Measurements from ENCODE around the gene GNG7. TPM values are rescaled to one million over a fixed set of nuclear protein-coding genes. Genes with fewer than 3 reads are reported as not detected.
"Not testable (repeated sequence)": the region's sequence is repeated elsewhere in the genome, so short reads cannot be mapped to it uniquely, and the experiment has no call there.

GNG7 gene
- total RNA-seq, 2 donors from 2014 or later: 0.30 to 0.84 TPM

DNA sequence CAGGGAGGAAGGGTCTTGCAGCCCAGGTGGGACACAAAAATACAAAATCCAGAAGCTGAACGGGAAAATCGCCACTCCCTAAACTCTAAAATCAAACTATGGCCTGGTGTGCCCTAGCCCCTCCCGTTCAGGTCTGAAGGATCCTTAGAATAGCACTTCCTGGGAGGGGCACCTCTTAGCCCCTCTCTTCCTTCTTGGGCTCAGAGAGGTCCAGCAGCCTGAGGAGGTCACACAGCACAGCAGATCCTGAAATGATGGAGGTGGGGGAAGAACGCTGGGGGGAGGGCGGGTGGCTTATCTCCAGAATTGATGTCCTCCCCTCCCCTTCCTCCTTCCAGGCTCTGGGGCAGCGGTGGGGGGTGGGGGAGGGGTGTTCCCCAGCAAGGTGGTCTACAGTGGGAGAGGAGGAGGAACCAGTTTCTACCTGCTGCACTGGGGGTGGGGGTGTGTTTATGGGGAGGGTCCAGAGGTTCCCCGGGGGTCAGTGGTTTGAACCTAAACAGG, 16.8 kb upstream of the GNG7 start:
- peaks cover 8 to 10% of the 10 kb centered on the region in 2 donors for H3K9me3 Mint-ChIP-seq
- H3K36me3 Mint-ChIP-seq: peaks cover 0 to 12% of the 10 kb centered on the region in 2 donors
- no peak for ATAC-seq
- DNase-seq (ENCODE audit: low spot score in 2 of 2): no peak
- no peak overlapping the region for H3K27ac Mint-ChIP-seq

DNA sequence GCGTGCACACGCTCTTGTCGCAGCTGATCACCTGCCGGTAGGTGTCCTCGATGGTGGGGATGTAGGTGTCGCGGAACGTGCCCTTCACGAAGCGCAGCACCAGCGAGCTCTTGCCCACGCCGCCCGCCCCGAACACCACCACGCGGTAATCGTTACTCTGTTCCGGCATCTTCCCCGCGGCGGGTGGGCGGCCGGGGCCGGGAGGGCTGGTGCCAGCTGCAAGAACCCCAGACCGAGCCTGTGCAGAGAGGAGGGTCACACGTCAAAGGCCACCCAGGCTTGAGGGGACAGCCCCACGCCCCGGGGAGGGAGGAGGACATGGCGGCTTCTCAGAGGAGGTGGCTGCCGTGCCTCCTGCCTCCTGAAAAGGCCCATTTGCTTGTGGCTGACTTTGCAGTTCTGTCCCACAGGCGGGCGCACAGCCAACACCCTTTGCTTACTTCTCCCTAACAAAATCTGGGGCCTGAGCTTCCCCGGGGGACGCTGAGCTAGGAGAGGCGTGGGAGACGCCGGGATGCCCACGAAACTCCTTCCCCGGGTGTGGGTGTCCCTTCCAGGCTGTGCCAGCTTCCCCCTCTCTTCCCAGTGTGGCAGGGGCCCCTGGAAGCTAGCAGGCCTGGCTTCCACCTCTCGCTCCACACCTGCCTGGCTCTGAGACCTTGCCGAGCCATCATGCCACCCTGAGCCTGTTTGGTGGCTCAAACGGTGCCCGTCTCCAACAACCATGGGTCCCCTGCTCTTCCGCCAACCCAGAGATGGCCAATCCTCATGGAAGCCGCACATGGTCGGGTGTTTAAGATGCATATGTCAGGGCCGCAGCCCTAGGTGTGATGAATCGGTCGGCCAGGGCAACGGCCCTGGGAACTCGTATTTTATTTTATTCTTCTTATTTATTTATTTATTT, 15.4 kb upstream of the GNG7 start:
- DNase-seq (ENCODE audit: low spot score in 2 of 2): no peak
- Mint-ChIP-seq H3K36me3 (peaks cover 0 to 12% of the 10 kb centered on the region in 2 donors), H3K27ac (no peak overlapping the region), H3K9me3 (peaks cover 8 to 10% of the 10 kb centered on the region in 2 donors)
- no peak for ATAC-seq

DNA sequence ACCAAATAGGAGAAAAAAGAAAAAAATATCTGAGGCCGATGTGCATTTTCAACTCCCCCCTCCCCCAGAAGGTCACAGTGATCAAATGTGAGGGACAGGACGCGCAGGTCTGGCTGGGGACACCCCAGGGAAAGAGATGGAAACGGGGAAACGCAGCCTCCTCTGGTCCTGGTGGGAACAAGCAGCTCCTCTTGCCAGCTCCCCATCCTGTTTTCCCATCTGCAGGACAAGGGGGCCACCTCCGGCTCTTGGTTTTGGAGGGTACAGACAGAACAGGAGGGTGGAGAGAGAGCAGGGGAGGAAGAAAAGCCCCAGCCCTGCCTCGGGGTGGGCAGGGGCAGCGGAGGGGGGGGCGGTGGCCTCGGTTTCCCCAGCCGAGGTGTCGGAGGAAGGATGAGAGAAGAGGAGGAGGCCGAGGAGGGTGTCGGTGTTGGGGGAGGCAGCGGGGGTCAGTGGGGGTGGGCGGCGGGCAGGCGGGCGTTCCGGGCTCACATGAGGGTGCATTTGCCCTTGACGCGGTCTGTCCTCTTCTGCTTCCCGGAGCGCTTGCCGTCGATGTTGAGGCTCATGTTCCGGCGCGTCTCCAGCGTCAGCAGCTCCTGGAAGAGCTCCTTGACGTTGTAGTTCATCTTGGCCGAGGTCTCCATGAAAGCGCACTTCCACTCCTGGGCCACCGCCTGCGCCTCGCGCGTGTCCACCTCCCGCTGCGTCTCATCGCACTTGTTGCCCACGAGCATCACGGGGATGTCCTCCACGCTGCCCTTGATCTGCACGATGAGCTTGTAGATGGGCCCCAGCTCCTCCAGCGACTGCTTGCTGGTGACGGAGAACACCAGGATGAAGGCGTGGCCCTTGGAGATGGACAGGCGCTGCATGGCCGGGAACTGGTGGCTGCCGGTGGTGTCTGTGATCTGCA, 14.5 kb upstream of the GNG7 start:
- no peak for ATAC-seq
- Mint-ChIP-seq H3K36me3 (peaks cover 0 to 12% of the 10 kb centered on the region in 2 donors), H3K9me3 (peaks cover 8 to 10% of the 10 kb centered on the region in 2 donors), H3K27ac (no peak overlapping the region)
- no peak for DNase-seq (ENCODE audit: low spot score in 2 of 2)

DNA sequence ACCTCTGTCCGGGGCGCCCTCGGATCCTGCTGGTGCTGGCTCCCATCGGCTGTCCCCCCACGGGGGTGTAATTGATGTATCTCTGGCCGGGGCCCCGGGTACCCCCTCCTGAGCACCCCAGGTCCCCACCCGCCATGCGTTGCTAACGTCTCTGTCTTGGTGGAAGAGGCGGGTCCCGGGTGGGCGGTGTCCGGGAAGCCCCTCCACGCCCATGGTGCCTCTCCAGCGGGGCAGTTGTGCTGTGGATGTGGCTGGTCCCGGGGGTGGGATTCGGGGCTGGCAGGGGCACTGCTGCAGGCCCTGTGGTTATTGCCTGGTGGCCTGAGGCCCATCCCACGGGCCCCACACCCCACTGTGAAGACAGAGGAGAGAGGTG, 13.8 kb upstream of the GNG7 start:
- H3K27ac Mint-ChIP-seq: no peak overlapping the region
- no peak for ATAC-seq
- H3K36me3 Mint-ChIP-seq: peaks cover 0 to 12% of the 10 kb centered on the region in 2 donors
- peaks cover 8 to 10% of the 10 kb centered on the region in 2 donors for H3K9me3 Mint-ChIP-seq
- no peak for DNase-seq (ENCODE audit: low spot score in 2 of 2)

DNA sequence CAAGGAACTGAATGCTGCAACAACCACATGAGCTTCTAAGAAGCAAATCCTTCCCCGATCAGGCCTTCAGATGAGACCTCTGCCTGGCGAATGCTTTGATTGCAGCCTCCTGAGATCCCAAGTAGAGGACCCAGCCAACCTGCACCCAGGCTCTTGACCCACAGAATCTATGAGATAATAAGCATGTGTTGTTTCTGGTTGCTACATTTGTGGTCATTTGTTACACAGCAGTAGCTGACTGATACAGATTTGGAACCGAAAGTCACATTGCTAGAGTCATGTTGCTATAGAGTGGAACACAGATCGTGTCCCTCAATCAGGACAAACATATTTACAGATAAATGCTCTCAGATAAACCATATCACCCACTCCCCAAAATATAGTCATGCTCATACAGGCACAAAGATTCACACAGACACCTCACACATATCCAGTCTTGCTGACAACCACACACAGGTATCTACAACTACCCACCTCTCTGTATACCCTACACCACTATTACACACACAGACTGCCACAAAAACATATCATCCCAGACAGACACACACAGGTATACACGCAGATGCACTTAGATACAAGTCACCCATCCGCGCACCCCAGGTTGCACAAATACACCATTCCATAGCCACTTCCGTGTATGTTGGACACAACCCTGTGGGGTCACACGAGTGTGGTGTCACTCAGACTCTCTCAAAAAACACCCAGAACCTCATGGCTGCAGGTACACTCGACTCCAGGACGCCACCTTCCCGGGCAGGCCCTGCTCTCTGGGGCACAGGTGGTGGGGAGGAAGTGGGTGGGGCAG, 13.2 kb upstream of the GNG7 start:
- no peak for ATAC-seq
- peaks cover 8 to 10% of the 10 kb centered on the region in 2 donors for H3K9me3 Mint-ChIP-seq
- DNase-seq (ENCODE audit: low spot score in 2 of 2): no peak

DNA sequence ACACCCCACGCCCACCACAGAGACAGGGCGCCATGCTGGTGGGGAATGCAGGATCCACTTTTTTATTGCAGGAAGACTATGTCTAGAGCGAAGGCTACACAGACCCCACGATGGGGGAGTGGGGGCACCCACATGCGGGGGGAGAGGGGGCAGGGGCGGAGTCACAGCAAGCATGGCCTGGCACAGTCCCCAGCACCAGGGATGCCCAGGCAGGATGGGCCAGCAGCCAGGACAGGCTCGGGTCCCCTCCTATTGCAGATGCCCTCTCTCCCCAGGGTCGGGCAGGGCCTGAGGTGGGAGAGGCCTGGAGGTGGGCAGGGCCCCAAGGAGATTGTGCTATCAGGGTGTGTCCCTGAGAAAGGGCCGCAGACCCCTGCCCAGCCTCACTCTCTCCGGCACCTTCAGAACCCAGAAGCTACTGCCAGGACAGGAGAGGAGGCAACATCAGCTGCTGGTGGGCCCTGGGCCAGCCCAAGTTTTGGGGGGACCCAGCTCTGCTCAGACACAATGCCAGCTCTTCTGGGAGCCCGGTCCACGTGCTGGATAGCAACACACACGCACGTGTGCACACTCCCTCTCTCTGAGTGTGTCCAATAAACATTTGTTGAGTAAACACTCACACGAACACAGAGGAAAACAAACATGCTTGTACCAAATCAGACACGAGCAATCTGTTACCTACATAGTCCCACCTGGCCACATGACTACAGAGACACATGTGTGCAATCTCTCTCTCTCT, 12.2 kb upstream of the GNG7 start:
- peaks cover 8 to 10% of the 10 kb centered on the region in 2 donors for H3K9me3 Mint-ChIP-seq
- ATAC-seq (no peak), DNase-seq (ENCODE audit: low spot score in 2 of 2) (no peak)
- peaks cover 0 to 12% of the 10 kb centered on the region in 2 donors for H3K36me3 Mint-ChIP-seq
- H3K27ac Mint-ChIP-seq: no peak overlapping the region

More for the DNA sequence above, 13.2 kb upstream of the GNG7 start:
- H3K36me3 Mint-ChIP-seq: peaks cover 0 to 12% of the 10 kb centered on the region in 2 donors
- H3K27ac Mint-ChIP-seq: no peak overlapping the region

DNA sequence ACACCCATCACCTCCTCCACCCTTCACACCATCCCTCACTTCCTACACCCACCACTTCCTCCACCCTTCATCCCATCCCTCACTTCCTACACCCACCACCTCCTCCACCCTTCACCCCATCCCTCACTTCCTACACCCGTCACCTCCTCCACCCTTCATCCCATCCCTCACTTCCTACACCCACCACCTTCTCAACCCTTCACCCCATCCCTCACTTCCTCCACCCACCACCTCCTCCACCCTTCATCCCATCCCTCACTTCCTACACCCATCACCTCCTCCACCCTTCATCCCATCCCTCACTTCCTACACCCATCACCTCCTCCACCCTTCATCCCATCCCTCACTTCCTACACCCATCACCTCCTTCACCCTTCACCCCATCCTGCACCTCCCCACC, 11.6 kb upstream of the GNG7 start:
- not testable (repeated sequence) for H3K27ac Mint-ChIP-seq; ATAC-seq; H3K9me3 Mint-ChIP-seq; DNase-seq (ENCODE audit: low spot score in 2 of 2)
- peaks cover 0 to 12% of the 10 kb centered on the region in 2 donors for H3K36me3 Mint-ChIP-seq

DNA sequence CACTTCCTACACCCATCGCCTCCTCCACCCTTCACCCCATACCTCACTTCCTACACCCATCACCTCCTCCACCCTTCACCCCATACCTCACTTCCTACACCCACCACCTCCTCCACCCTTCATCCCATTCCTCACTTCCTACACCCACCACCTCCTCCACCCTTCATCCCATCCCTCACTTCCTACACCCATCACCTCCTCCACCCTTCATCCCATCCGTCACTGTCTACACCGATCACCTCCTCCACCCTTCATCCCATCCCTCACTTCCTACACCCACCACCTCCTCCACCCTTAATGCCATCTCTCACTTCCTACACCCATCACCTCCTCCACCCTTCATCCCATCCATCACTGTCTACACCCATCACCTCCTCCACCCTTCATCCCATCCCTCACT, 10.7 kb upstream of the GNG7 start:
- not testable (repeated sequence) for H3K9me3 Mint-ChIP-seq; H3K27ac Mint-ChIP-seq; DNase-seq (ENCODE audit: low spot score in 2 of 2); ATAC-seq
- peaks cover 0 to 12% of the 10 kb centered on the region in 2 donors for H3K36me3 Mint-ChIP-seq

DNA sequence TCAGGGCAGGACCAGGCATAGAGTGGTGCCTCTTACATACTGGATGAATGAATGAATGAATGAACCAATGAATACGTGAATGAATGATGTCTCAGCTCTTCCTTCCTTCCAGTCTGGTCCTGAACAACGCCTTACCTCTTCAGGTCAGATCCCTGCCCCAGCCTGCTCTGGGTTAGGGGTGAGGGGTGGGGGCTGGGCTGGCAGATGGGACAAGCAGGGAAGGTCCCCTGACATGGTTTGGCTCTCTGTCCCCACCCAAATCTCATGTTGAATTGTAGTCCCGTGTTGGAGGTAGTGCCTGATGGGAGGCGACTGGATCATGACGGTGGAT, 9.3 kb upstream of the GNG7 start:
- no peak overlapping the region for H3K27ac Mint-ChIP-seq
- no peak for ATAC-seq
- peaks cover 0 to 12% of the 10 kb centered on the region in 2 donors for H3K36me3 Mint-ChIP-seq

DNA sequence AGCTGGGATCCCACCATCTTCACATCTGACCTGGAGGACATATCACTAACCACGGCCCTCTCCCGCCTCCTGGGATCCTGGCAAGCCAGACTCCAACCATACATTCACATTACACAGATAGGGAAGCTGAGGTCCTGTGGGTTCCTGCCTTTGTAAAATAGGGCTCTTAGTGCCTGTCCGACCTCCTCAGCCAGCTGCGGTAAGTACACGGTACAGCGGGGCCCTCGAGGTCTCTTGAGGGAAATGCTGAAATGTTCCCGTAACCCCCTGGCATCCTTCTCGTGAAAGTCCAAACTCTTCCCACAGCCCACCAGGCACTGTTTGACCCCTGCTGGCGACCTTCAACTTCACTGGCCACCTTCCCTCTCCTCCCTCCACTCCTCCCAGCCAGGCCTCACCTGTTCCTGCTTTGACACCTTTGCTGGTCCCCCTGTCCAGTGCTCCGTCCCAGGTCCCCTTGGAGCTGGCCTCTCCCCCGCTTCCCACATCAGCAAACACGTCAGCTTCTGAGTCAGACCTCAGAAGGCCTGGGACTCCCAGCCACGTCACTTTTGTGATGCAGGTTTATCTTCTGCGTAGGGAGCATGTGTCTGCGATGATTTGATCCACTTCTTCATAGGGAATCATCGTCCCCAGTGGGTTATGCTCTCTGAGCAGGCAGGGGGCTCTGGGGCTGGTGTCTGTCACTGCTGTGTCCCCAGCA, 8.8 kb upstream of the GNG7 start:
- peaks cover 8 to 10% of the 10 kb centered on the region in 2 donors for H3K9me3 Mint-ChIP-seq
- no peak overlapping the region for H3K27ac Mint-ChIP-seq
- DNase-seq (ENCODE audit: low spot score in 2 of 2) (no peak), ATAC-seq (no peak)
- H3K36me3 Mint-ChIP-seq: peaks cover 0 to 12% of the 10 kb centered on the region in 2 donors

More for the DNA sequence above, 9.3 kb upstream of the GNG7 start:
- peaks cover 8 to 10% of the 10 kb centered on the region in 2 donors for H3K9me3 Mint-ChIP-seq
- DNase-seq (ENCODE audit: low spot score in 2 of 2): no peak

DNA sequence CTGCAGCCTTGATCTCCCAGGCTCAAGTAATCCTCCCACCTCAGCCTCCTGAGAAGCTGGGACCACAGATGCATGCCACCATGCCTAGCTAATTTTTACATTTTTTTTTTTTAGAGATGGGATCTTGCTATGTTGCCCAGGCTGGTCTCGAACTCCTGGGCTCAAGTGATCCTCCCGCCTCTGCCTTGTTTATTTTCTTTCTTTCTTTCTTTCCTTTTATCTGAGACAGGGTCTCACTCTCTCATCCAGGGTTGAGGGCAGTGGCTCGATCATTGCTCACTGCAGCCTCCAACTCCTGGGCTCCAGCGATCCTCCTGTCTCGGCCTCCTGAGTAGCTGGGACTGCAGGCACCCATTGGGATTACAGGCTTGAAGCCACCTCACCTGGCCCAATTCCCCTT, 3.8 kb upstream of the GNG7 start:
- Mint-ChIP-seq H3K9me3 (no peaks in the 10 kb centered on the region), H3K36me3 (no peaks in the 10 kb centered on the region), H3K27ac (no peak overlapping the region)
- DNase-seq (ENCODE audit: low spot score in 2 of 2) (no peak), ATAC-seq (no peak)

DNA sequence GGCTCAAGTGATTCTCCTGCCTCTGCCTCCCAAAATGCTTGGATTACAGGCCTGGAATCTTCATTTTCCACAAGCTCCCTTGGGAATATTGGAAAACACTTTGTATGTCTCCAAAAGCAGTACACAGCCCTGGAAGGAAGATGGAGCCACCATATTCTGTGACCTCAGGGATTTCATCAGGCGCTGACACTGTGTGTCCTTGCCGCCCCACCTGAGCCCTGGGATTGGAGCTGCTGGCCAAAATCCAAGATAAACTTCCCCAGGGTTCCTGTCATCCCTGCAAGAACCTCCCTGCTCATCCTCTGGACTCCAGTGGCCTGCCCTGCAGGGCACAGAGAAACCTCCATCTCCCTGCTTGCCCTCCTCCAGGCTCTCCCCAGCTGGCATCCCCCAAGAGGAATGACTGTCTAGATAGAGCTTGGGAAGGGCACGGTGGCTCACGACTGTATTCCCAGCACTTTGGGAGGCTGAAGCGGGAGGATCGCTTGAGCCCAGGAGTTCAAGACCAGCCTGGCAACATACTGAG, 1.3 kb upstream of the GNG7 start:
- Mint-ChIP-seq H3K36me3 (no peaks in the 10 kb centered on the region), H3K9me3 (no peaks in the 10 kb centered on the region), H3K27ac (no peak overlapping the region)
- no peak for DNase-seq (ENCODE audit: low spot score in 2 of 2)
- no peak for ATAC-seq

DNA sequence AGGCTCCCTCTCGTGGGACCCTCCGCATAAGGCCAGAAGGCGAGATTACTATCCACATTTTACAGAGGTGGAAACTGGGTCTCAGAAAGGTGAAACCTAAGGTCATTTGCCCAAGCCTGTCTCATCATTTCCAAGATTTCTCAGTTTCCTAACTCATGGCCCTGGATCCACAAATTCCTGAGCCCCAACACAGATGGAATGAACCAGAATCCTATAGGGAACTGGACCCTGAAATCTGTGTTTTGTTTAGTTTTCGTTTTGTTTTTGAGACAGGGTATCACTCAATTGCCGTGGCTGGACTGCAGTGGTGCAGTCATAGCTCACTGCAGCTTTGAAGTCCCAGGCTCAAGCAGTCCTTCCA, 563 bp upstream of the GNG7 start:
- no peaks in the 10 kb centered on the region for H3K9me3 Mint-ChIP-seq

DNA sequence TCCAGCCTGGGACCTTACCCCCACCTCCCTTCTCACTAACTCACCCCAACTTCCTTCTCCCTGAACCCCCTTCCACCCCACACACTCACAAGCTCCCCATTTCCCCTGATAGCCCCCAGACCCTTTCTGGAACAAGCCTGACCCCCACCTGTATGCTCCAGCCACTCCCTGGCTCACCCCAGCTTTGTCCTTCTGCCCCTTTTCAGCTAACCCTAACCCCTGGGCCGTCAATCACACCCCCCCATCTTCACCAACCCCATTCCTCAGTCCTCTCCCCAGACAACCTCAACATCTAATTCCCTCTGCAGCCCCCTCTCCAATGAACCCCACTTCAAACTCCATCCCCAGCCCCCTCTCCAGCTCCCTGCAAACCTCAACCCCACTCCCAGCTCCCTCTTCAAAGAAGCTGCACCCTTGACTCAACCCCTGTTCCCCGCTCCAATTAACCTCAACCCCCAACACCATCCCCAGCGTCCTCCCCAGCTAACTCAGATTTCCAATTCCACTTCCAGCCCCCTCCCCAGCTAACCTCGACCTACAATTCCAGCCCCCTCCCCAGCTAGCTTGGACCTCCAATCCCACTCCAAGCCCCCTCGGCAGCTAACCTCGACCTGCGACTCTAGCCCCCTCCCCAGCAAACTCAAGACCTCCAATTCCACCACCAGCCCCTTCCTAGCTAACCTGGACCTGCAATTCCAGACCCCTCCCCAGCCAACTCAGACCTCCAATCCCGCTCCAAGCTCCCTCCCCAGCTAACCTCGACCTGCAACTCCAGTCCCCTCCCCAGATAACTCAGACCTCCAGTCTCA, 929 bp downstream of the GNG7 start:
- no peak for ATAC-seq
- DNase-seq (ENCODE audit: low spot score in 2 of 2): no peak
- Mint-ChIP-seq H3K9me3 (no peaks in the 10 kb centered on the region), H3K27ac (no peak overlapping the region), H3K36me3 (no peaks in the 10 kb centered on the region)

More for the DNA sequence above, 563 bp upstream of the GNG7 start:
- no peak for ATAC-seq
- Mint-ChIP-seq H3K27ac (no peak overlapping the region), H3K36me3 (no peaks in the 10 kb centered on the region)
- DNase-seq (ENCODE audit: low spot score in 2 of 2): no peak
